K562 (cell line): ENCODE measurements around the gene ACVR2B. TPM values are rescaled to one million over a fixed set of nuclear protein-coding genes. Genes with fewer than 3 reads are reported as not detected.

Experiments
- ATF3 ChIP-seq, 2 experiments: fragments of 450-650 bp in 1 of 2; sonication (generic) in 1 of 2; formaldehyde crosslinking in 1 of 2; IDR thresholded peaks in 1 of 2; conservative IDR thresholded peaks in 1 of 2; 2 replicates each; pipeline versions ENCODE4 v1.6.1 to v1.8.1; 2016 to 2023; ENCODE audit warnings: mild to moderate bottlenecking in 2 of 2, moderate library complexity in 2 of 2, inconsistent platforms in 1 of 2, missing genetic modification reagents in 1 of 2
- CSDE1 ChIP-seq, 2 experiments: fragments of 450-650 bp; IDR thresholded peaks; 2 replicates each; pipeline ENCODE4 v1.6.1; 2016; ENCODE audit warnings: mild to moderate bottlenecking in 1 of 2
- E2F1 ChIP-seq: sonication (generic); formaldehyde crosslinking; IDR thresholded peaks from 2 replicates; pipeline ENCODE4 v1.8.1; 2023; ENCODE audit warnings: mild to moderate bottlenecking, missing genetic modification reagents, moderate library complexity
- E2F6 ChIP-seq, 2 experiments: IDR thresholded peaks; 2 replicates each; pipeline ENCODE4 v1.6.1; 2011; ENCODE audit warnings: borderline replicate concordance in 1 of 2, control low read depth in 1 of 2, low read depth in 1 of 2, low read length in 1 of 2, mild to moderate bottlenecking in 1 of 2, mixed read lengths in 1 of 2, moderate library complexity in 1 of 2; ENCODE audit not compliant: insufficient read depth in 1 of 2, insufficient read length in 1 of 2, poor library complexity in 1 of 2, severe bottlenecking in 1 of 2; ENCODE audit errors: extremely low read depth in 1 of 2
- FIP1L1 ChIP-seq: fragments of 200-400 bp; formaldehyde crosslinking; IDR thresholded peaks from 2 replicates; pipeline ENCODE4 v1.6.1; 2018; ENCODE audit warnings: mild to moderate bottlenecking, low read depth, low read length; ENCODE audit not compliant: poor library complexity, severe bottlenecking
- GTF2B ChIP-seq: IDR thresholded peaks from 2 replicates; pipeline ENCODE4 v1.6.1; 2011; ENCODE audit not compliant: insufficient read length; ENCODE audit errors: extremely low read depth
- MYBL2 ChIP-seq, 2 experiments: fragments of 450-650 bp in 1 of 2; sonication (generic) in 1 of 2; formaldehyde crosslinking in 1 of 2; IDR thresholded peaks; 2 replicates each; pipeline versions ENCODE4 v1.6.1 to v1.8.1; 2017 to 2022; ENCODE audit warnings: borderline replicate concordance in 1 of 2, inconsistent platforms in 1 of 2, low read depth in 1 of 2, mild to moderate bottlenecking in 1 of 2, missing genetic modification reagents in 1 of 2, moderate library complexity in 1 of 2
- NR3C1 ChIP-seq: sonication (generic); formaldehyde crosslinking; IDR thresholded peaks from 2 replicates; pipeline ENCODE4 v1.8.1; 2022; ENCODE audit warnings: missing genetic modification reagents
- RBFOX2 ChIP-seq: fragments of 200-400 bp; formaldehyde crosslinking; IDR thresholded peaks from 2 replicates; pipeline ENCODE4 v1.6.1; 2017; ENCODE audit warnings: low read depth, mild to moderate bottlenecking, low read length, moderate library complexity
- RBM14 ChIP-seq: fragments of 200-400 bp; formaldehyde crosslinking; IDR thresholded peaks from 2 replicates; pipeline ENCODE4 v1.6.1; 2018; ENCODE audit warnings: low read depth, mild to moderate bottlenecking, low read length, moderate library complexity, borderline replicate concordance; ENCODE audit not compliant: insufficient read depth
- RBM17 ChIP-seq: fragments of 200-400 bp; formaldehyde crosslinking; IDR thresholded peaks from 2 replicates; pipeline ENCODE4 v1.6.1; 2017; ENCODE audit warnings: low read depth, mild to moderate bottlenecking, low read length, borderline replicate concordance
- SRSF7 ChIP-seq: fragments of 200-400 bp; formaldehyde crosslinking; optimal IDR thresholded peaks from 2 replicates; pipeline ENCODE3; 2017; ENCODE audit warnings: mild to moderate bottlenecking, low read depth, low read length
- ZNF589 ChIP-seq: fragments of 200-800 bp; sonication (Bioruptor generic); IDR thresholded peaks from 2 replicates; pipeline ENCODE4 v1.6.1; 2016; ENCODE audit warnings: low read depth, missing genetic modification characterization, missing compliant biosample characterization
- ZNF609 ChIP-seq: sonication (generic); formaldehyde crosslinking; IDR thresholded peaks from 2 replicates; pipeline ENCODE4 v1.8.1; 2023; ENCODE audit warnings: missing genetic modification reagents, mild to moderate bottlenecking, borderline replicate concordance
- ZNF76 ChIP-seq: fragments of 250-450 bp; sonication (Bioruptor Pico); IDR thresholded peaks from 2 replicates; pipeline ENCODE4 v1.4.0; 2020; ENCODE audit warnings: mild to moderate bottlenecking, moderate library complexity, borderline replicate concordance
- polyA plus RNA-seq, 8 experiments: library from polyadenylated mRNA; depleted of rRNA in 4 of 8; stranded (reverse) in 5 of 8; unstranded in 3 of 8; fragments of >200 nt; fragmentation: Nextera tagmentation in 2 of 8; fragmentation: Illumina TruSeq in 1 of 8; extraction: Ambion mirVana in 2 of 8; extraction: Trizol in 1 of 8; gene quantifications; 2 replicates each; pipeline versions ENCODE4 v1.2.1 to v1.2.3, GENCODE V29; 2011 to 2014; ENCODE audit warnings: inconsistent platforms in 1 of 8, missing spikeins in 1 of 8
- total RNA-seq, 7 experiments: library from RNA; depleted of rRNA in 6 of 7; stranded (reverse); fragments of >200 nt in 6 of 7; fragmentation: Illumina TruSeq in 2 of 7; extraction: Trizol in 2 of 7; gene quantifications; 2 replicates each; pipeline versions ENCODE4 v1.2.1 to v1.2.3, GENCODE V29; 2011 to 2021; ENCODE audit warnings: low replicate concordance in 1 of 7

ACVR2B gene
- total and polyA plus RNA-seq, 9 of the 15 experiments (the other 6 are each of a cell fraction or from before 2014, with no cell fraction given), result 1.8 to 23.7 (median 7.1) TPM

- no peak for TF ChIP-seq ZNF609 (CRISPR knock-in tag)
- no peak for TF ChIP-seq ZNF76 (CRISPR knock-in tag)
- no peak for TF ChIP-seq MYBL2 (IDR thresholded peaks at IDR 0.05; ENCODE audit: low read depth)
- TF ChIP-seq MYBL2 (CRISPR knock-in tag; IDR thresholded peaks at IDR 0.05; ENCODE audit: borderline replicate concordance), result no peak
- peak; percentile 10 for TF ChIP-seq FIP1L1
- peak; percentile 1; the same call in 1 of the 2 replicates for TF ChIP-seq RBFOX2
- peak; percentile 81 to 92 for TF ChIP-seq E2F6 (IDR thresholded peaks at IDR 0.05; ENCODE audit: borderline replicate concordance in 1 of 2, extremely low read depth in 1 of 2, insufficient read depth in 1 of 2, insufficient read length in 1 of 2, low read depth in 1 of 2, low read length in 1 of 2, poor library complexity in 1 of 2, severe bottlenecking in 1 of 2)
- TF ChIP-seq ZNF589, result no peak
- no peak for TF ChIP-seq GTF2B
- no peak for TF ChIP-seq ATF3 (IDR thresholded peaks at IDR 0.05)
- no peak for TF ChIP-seq ATF3 (CRISPR knock-in tag; conservative IDR thresholded peaks at IDR 0.05)
- TF ChIP-seq CSDE1 (IDR thresholded peaks at IDR 0.05), result no peak
- TF ChIP-seq RBM17, result no peak
- TF ChIP-seq RBM14, result 0 out of 2 replicates have a peak, but pooled peaks have one; percentile 22
- no peak for TF ChIP-seq NR3C1 (CRISPR knock-in tag)
- TF ChIP-seq SRSF7, result no peak
- TF ChIP-seq E2F1 (CRISPR knock-in tag), result no peak
Observed at GRCh38 chr3:38454884-38455638, 1.4 kb downstream of the ACVR2B start (continued).
